GM12878 (cell line): ENCODE results near the gene AKR1B15. TPM values are rescaled to one million over a fixed set of nuclear protein-coding genes. Genes with fewer than 3 reads are reported as not detected.

Source experiments
- ATAC-seq: fragments of 200-7000 bp; cut with Tn5 transposase; 3 replicates; pipeline ENCODE4 v1.9.1; 2020; ENCODE audit warnings: mild to moderate bottlenecking, moderate library complexity
- BruUV-seq: library from RNA; stranded (reverse); fragments of 400-500 nt; replicated peaks from 2 replicates; lab custom pipeline; 2021; lab: Mats Ljungman, UMichigan
- CTCF ChIA-PET: fragments of 300-600 bp; sonication (Branson Sonifier 250); formaldehyde crosslinking; extraction: SDS; loops from one replicate; lab custom pipeline; 2021; ENCODE audit warnings: inconsistent platforms; lab: Yijun Ruan, JAX
- POLR2A ChIA-PET: fragments of 350-600 bp; formaldehyde crosslinking; extraction: SDS; loops from one replicate; lab custom pipeline; 2021; ENCODE audit warnings: inconsistent platforms; lab: Charles Lee
- RAD21 ChIA-PET: fragments of 300-600 bp; sonication (Branson Sonifier 250); formaldehyde crosslinking; loops from one replicate; lab custom pipeline; 2023; ENCODE audit warnings: antibody characterized with exemption; ENCODE audit not compliant: unreplicated experiment; lab: Charles Lee
- SMC1A ChIA-PET: fragments of 300-600 bp; sonication (Branson Sonifier 250); formaldehyde crosslinking; loops from one replicate; lab custom pipeline; 2023; ENCODE audit not compliant: unreplicated experiment, uncharacterized antibody; lab: Charles Lee
- DNase-seq: peaks from one replicate; pipeline ENCODE4 v3.0.0-alpha.2; 2011; ENCODE audit warnings: low read depth, low spot score
- FAIRE-seq: peaks from 3 replicates; lab custom pipeline; 2011; peaks lifted over from hg19 to GRCh38; lab: Jason Lieb, UNC
- H2AFZ ChIP-seq: 2 replicates; pipeline ENCODE4 v1.6.0; 2011; ENCODE audit warnings: low read depth, low read length, control low read depth; ENCODE audit not compliant: control insufficient read depth
- H3K27ac ChIP-seq: 2 replicates; pipeline ENCODE4 v1.5.1; 2011; ENCODE audit warnings: control low read depth; ENCODE audit not compliant: control insufficient read depth, insufficient read depth
- H3K27me3 ChIP-seq, 2 experiments: replicated peaks in 1 of 2; 2 replicates each; pipeline versions ENCODE4 v1.6.0 to v1.6.1; 2011; ENCODE audit warnings: low read length in 1 of 2; ENCODE audit not compliant: control insufficient read depth in 2 of 2, insufficient read depth in 2 of 2
- H3K36me3 ChIP-seq, 2 experiments: 2 replicates each; pipeline ENCODE4 v1.5.1; 2011; ENCODE audit warnings: low read length in 1 of 2; ENCODE audit not compliant: control insufficient read depth in 2 of 2, insufficient read depth in 2 of 2
- H3K4me1 ChIP-seq: 2 replicates; pipeline ENCODE4 v1.6.1; 2011; ENCODE audit warnings: mild to moderate bottlenecking, low read length, moderate library complexity, mixed read lengths; ENCODE audit not compliant: control insufficient read depth, insufficient read depth
- H3K4me2 ChIP-seq: 2 replicates; pipeline ENCODE4 v1.6.0; 2011; ENCODE audit warnings: control low read depth; ENCODE audit not compliant: control insufficient read depth, insufficient read depth
- H3K4me3 ChIP-seq: fragments of 200-600 bp; sonication (generic); 2 replicates; pipeline ENCODE4 v1.5.1; 2016
- H3K79me2 ChIP-seq: 2 replicates; pipeline ENCODE4 v1.6.0; 2011; ENCODE audit warnings: low read length; ENCODE audit not compliant: control insufficient read depth, insufficient read depth
- H3K9ac ChIP-seq: 2 replicates; pipeline ENCODE4 v1.8.0; 2011; ENCODE audit warnings: low read length, control low read depth, mixed read lengths; ENCODE audit not compliant: control insufficient read depth, insufficient read depth
- H3K9me3 ChIP-seq: replicated peaks from 3 replicates; pipeline ENCODE4 v1.5.1; 2011; ENCODE audit warnings: mild to moderate bottlenecking, low read length; ENCODE audit not compliant: control insufficient read depth, insufficient read depth
- H4K20me1 ChIP-seq: 2 replicates; pipeline ENCODE4 v1.6.0; 2011; ENCODE audit not compliant: control insufficient read depth, insufficient read depth
- ASH2L ChIP-seq: fragments of 300-600, 200-600 bp; sonication (generic); IDR thresholded peaks from 2 replicates; pipeline ENCODE4 v1.6.1; 2017; ENCODE audit warnings: low read depth, mild to moderate bottlenecking, borderline replicate concordance
- ATF7 ChIP-seq: fragments of 450-650 bp; IDR thresholded peaks from 2 replicates; pipeline ENCODE4 v1.6.1; 2016; ENCODE audit warnings: low read depth, mild to moderate bottlenecking
- BCL11A ChIP-seq: IDR thresholded peaks from 2 replicates; pipeline ENCODE4 v1.6.1; 2011; ENCODE audit warnings: low read depth, low read length
- BCLAF1 ChIP-seq: fragments of 450-650 bp; IDR thresholded peaks from 2 replicates; pipeline ENCODE4 v1.6.1; 2017; ENCODE audit warnings: antibody characterized with exemption, mild to moderate bottlenecking, moderate library complexity
- CBFB ChIP-seq: IDR thresholded peaks from 2 replicates; pipeline ENCODE4 v1.6.1; 2016; ENCODE audit warnings: antibody characterized with exemption, low read depth
- CREB1 ChIP-seq: IDR thresholded peaks from 2 replicates; pipeline ENCODE4 v1.6.1; 2012; ENCODE audit warnings: low read depth, mild to moderate bottlenecking, inconsistent platforms
- EGR1 ChIP-seq, 2 experiments: IDR thresholded peaks; 1 replicate in 1 of 2; 2 replicates in 1 of 2; pipeline ENCODE4 v1.6.1; 2011 to 2012; ENCODE audit warnings: low read depth in 2 of 2, low read length in 2 of 2, borderline replicate concordance in 1 of 2, mild to moderate bottlenecking in 1 of 2, moderate library complexity in 1 of 2
- KAT2A ChIP-seq: conservative IDR thresholded peaks from 2 replicates; pipeline ENCODE4 v1.6.1; 2011; ENCODE audit warnings: low read depth, low read length; ENCODE audit not compliant: control insufficient read depth
- POLR2A ChIP-seq: IDR thresholded peaks from 2 replicates; pipeline ENCODE4 v1.6.1; 2011; ENCODE audit warnings: low read depth, mild to moderate bottlenecking, low read length
- RAD21 ChIP-seq: IDR thresholded peaks from 2 replicates; pipeline ENCODE4 v1.6.1; 2011; ENCODE audit warnings: mild to moderate bottlenecking, low read depth, low read length, moderate library complexity; ENCODE audit not compliant: insufficient read depth
- RAD51 ChIP-seq: fragments of 450-650 bp; IDR thresholded peaks from 2 replicates; pipeline ENCODE4 v1.6.1; 2016; ENCODE audit warnings: moderate library complexity, mild to moderate bottlenecking, inconsistent platforms
- RUNX3 ChIP-seq: IDR thresholded peaks from 2 replicates; pipeline ENCODE4 v1.6.1; 2012; ENCODE audit warnings: low read length, inconsistent platforms
- SMC3 ChIP-seq: IDR thresholded peaks from 2 replicates; pipeline ENCODE4 v1.6.1; 2011; ENCODE audit warnings: low read length, improper control_type of control experiment, borderline replicate concordance
- SREBF2 ChIP-seq: IDR thresholded peaks from 2 replicates; pipeline ENCODE4 v1.6.1; 2012; ENCODE audit warnings: mild to moderate bottlenecking, low read length
- STAT1 ChIP-seq: fragments of 450-650 bp; conservative IDR thresholded peaks from 2 replicates; pipeline ENCODE4 v1.6.1; 2014; ENCODE audit warnings: antibody characterized with exemption, mild to moderate bottlenecking
- SUZ12 ChIP-seq: fragments of 200-600 bp; sonication (generic); IDR thresholded peaks from one replicate; pipeline ENCODE4 v1.6.1; 2018; ENCODE audit warnings: antibody characterized with exemption, mild to moderate bottlenecking; ENCODE audit not compliant: unreplicated experiment
- TCF12 ChIP-seq: IDR thresholded peaks from 2 replicates; pipeline ENCODE4 v1.6.1; 2011; ENCODE audit warnings: low read depth, mild to moderate bottlenecking, low read length
- YBX1 ChIP-seq: fragments of 450-650 bp; IDR thresholded peaks from 2 replicates; pipeline ENCODE4 v1.6.1; 2016; ENCODE audit warnings: antibody characterized with exemption
- YY1 ChIP-seq: IDR thresholded peaks from 2 replicates; pipeline ENCODE4 v1.6.1; 2011; ENCODE audit warnings: low read depth, mild to moderate bottlenecking, low read length
- ZNF622 ChIP-seq: fragments of 450-650 bp; IDR thresholded peaks from 2 replicates; pipeline ENCODE4 v1.6.1; 2017; ENCODE audit warnings: mild to moderate bottlenecking, inconsistent platforms
- ZSCAN29 ChIP-seq: fragments of 450-650 bp; IDR thresholded peaks from 2 replicates; pipeline ENCODE4 v1.6.1; 2017; ENCODE audit warnings: mild to moderate bottlenecking, moderate library complexity
- WGBS: methylation state at CpG from one replicate; pipeline ENCODE4 v1.1.6; 2016; ENCODE audit warnings: low lambda C conversion rate; ENCODE audit not compliant: insufficient replicate concordance, insufficient coverage; ENCODE audit errors: missing lambda C conversion rate; 5-methylcytosine and 5-hydroxymethylcytosine counted together
- in situ Hi-C: fragments of 300-500 bp; cut with MboI; formaldehyde crosslinking; loops from 9 replicates; pipeline ENCODE4 v1.14.3; 2018; ENCODE audit warnings: mixed read lengths
- intact Hi-C: fragments of 100-400 bp; cut with micrococcal nuclease; formaldehyde crosslinking; loops from one replicate; pipeline ENCODE4 v1.14.2; 2022; ENCODE audit not compliant: unreplicated experiment
- polyA plus RNA-seq, 11 experiments: library from polyadenylated mRNA; depleted of rRNA in 4 of 11; unstranded in 6 of 11; stranded (reverse) in 5 of 11; fragments of >200 nt; fragmentation: Nextera tagmentation in 4 of 11; fragmentation: Illumina TruSeq in 1 of 11; extraction: Ambion mirVana in 4 of 11; extraction: Trizol in 1 of 11; gene quantifications; 1 replicate in 1 of 11; 2 replicates in 10 of 11; pipeline versions ENCODE4 v1.2.1 to v1.2.3, GENCODE V29; 2011 to 2016; ENCODE audit warnings: inconsistent platforms in 2 of 11, missing spikeins in 2 of 11, low read depth in 1 of 11
- total RNA-seq, 4 experiments: library from RNA; depleted of rRNA in 3 of 4; stranded (reverse); fragments of >200 nt in 3 of 4; fragmentation: Illumina TruSeq in 1 of 4; extraction: Trizol in 1 of 4; gene quantifications; 2 replicates each; pipeline versions ENCODE4 v1.2.1 to v1.2.3, GENCODE V29; 2013 to 2021
- TF ChIP-seq, protein P1 (sequence below): fragments of 450-650 bp; IDR thresholded peaks from 2 replicates; pipeline ENCODE4 v1.6.1; 2017; ENCODE audit warnings: low read depth, mild to moderate bottlenecking, moderate library complexity
- TF ChIP-seq, protein P2 (sequence below): IDR thresholded peaks from 2 replicates; pipeline ENCODE4 v1.6.1; 2011; ENCODE audit warnings: low read depth, mild to moderate bottlenecking, low read length, moderate library complexity, borderline replicate concordance; ENCODE audit errors: extremely low read depth

The AKR1B15 gene
- total and polyA plus RNA-seq, 10 of the 15 experiments (the other 5 are each of a cell fraction or from before 2014, with no cell fraction given), result 0.06 TPM; not detected in 9

- TF ChIP-seq, protein P1, sequence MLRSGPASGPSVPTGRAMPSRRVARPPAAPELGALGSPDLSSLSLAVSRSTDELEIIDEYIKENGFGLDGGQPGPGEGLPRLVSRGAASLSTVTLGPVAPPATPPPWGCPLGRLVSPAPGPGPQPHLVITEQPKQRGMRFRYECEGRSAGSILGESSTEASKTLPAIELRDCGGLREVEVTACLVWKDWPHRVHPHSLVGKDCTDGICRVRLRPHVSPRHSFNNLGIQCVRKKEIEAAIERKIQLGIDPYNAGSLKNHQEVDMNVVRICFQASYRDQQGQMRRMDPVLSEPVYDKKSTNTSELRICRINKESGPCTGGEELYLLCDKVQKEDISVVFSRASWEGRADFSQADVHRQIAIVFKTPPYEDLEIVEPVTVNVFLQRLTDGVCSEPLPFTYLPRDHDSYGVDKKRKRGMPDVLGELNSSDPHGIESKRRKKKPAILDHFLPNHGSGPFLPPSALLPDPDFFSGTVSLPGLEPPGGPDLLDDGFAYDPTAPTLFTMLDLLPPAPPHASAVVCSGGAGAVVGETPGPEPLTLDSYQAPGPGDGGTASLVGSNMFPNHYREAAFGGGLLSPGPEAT, result no peak
- TF ChIP-seq BCL11A, result no peak
- no peak for TF ChIP-seq TCF12
- no peak for TF ChIP-seq ZNF622
- no peak for TF ChIP-seq ATF7
Observed at GRCh38 chr7:134587750-134588149, 38.8 kb downstream of the AKR1B15 start (continued).

DNA sequence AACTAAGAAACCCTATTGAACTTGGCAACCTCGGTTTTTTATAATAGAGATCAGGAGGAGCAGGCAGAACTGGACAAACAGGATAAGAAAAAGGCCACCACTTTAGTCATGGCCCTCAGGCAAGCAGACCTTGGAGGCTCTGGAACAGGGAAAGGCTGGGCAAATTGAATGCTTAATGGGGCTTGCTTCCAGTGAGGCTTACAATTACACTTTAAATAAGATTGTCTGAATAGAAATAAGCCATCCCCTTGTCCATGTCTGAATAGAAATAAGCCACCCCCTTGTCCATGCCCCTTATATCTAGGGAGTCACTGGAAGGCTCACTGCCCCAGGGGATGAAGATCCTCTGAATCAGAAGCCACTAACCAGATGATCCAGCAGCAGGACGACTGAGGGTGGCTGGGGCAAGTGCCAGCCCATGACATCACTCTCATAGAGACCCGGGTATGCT, 40.6 kb downstream of the AKR1B15 start:
- ATAC-seq (no peak), DNase-seq (no peak), FAIRE-seq (no peak)
- H3K27ac ChIP-seq, result no peak overlapping the region
- 10% methylated on average over 3 of the region's 3 CpGs for WGBS
- H3K27me3 ChIP-seq, result no peaks in the 10 kb centered on the region
- no peaks in the 10 kb centered on the region for H3K79me2 ChIP-seq
- no peaks in the 10 kb centered on the region for H3K4me1 ChIP-seq
- no peak overlapping the region for H3K9ac ChIP-seq
- no peak overlapping the region for H3K4me3 ChIP-seq
- H3K36me3 ChIP-seq, result no peaks in the 10 kb centered on the region
- RAD21 ChIA-PET, result no interaction called here
- SMC1A ChIA-PET, result no interaction called here
- no peaks in the 10 kb centered on the region for H3K9me3 ChIP-seq
- intact Hi-C loops (no loop called here), in situ Hi-C loops (no loop called here)
- H3K4me2 ChIP-seq, result no peak overlapping the region
- BruUV-seq, result no TSS peak
- H2AFZ ChIP-seq, result no peak overlapping the region
- CTCF ChIA-PET, result no interaction called here
- no peaks in the 10 kb centered on the region for H4K20me1 ChIP-seq
- POLR2A ChIA-PET, result no interaction called here
- TF ChIP-seq CREB1 (no peak), POLR2A (no peak), YBX1 (no peak), YY1 (no peak), RUNX3 (no peak), EGR1 (IDR thresholded peaks at IDR 0.05; ENCODE audit: borderline replicate concordance in 1 of 2, low read depth in 2 of 2, low read length in 2 of 2) (no peak), ASH2L (no peak), RAD51 (no peak), RAD21 (no peak), BCLAF1 (no peak), SUZ12 (no peak), KAT2A (no peak), SREBF2 (no peak), ZSCAN29 (no peak), SMC3 (no peak), CBFB (no peak), STAT1 (no peak)
- TF ChIP-seq, protein P2, sequence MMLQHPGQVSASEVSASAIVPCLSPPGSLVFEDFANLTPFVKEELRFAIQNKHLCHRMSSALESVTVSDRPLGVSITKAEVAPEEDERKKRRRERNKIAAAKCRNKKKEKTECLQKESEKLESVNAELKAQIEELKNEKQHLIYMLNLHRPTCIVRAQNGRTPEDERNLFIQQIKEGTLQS, result no peak
